NCI-H1417 treated with DMSO at 0.1 percent for 48 hours (cell line): ENCODE results near the gene DLG1.
A peak's percentile ranks its signal among the peaks of the same experiment; 100 is the strongest.

Source experiments
- DNase-seq: peaks from one replicate; lab custom pipeline; 2025; lab: John Stamatoyannopoulos, UW

Gene DLG1

GRCh38 chr3:197317250-197317963, 19.0 kb upstream of the DLG1 start:
- DNase-seq, result no peak

- DNase-seq, result no peak
Measured at GRCh38 chr3:197312431-197312830, 14.0 kb upstream of the DLG1 start.

GRCh38 chr3:197311591-197311990, 13.2 kb upstream of the DLG1 start:
- DNase-seq, result no peak

- no peak for DNase-seq
Measured at GRCh38 chr3:197309528-197310361, 11.3 kb upstream of the DLG1 start.

DNA sequence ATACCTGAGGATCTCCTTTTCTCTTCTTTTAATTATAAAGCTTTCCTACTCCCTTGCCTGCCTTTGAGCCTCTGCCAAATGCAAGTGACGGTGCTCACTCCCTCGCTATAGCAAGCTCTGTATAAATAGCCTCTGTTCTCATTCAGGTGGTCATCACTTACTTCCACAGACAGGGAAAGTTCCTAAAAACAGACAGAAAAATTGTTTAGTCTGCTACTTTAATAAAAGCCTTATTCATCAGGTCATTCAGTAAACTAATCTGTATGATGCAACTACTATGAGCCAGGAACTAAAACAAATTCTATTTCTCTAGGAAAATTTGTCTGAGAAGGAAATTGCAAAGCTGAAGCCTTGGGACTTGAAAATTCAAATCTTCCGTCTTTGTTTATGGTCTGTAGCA, 10.2 kb upstream of the DLG1 start:
- DNase-seq, result no peak

- no peak for DNase-seq
Measured at GRCh38 chr3:197306374-197307086, 8.1 kb upstream of the DLG1 start.

DNA sequence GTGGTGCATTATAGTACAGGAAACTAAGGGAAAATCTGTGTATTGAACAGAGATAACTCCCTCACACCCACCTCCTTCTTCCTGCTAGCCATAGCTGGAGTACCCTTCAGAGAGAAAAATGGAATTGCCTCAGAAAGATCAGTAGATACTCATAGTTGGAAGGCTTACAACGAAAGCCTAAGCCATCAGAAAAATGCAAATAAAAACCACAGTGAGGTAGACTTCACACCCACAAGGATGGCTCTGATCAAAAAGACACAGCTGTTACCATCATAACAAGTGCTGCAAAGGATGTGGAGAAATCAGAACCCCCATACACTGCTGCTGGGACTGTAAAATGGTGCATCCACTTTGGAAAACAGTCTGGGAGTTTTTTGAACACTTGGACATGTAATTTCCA, 7.4 kb upstream of the DLG1 start:
- DNase-seq, result no peak

DNA sequence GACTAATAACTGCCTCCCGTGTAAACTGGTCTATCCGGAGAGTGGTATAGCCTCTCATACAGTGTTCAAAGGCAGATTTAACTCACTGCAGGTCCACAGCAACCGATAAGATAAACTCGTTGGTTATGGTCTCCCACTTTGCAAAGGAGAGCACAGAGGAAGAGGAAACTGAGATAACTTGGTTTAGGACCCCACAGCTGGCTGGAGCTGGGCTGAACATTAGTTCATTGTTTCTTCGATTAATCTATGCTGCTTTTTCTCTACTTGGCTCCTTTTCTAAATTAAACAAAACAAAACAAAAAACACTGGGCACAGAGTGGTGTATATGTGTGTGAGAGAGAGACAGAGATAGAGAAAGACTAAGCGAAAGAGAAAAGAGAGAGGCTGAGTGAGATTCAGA, 5.0 kb upstream of the DLG1 start:
- no peak for DNase-seq

DNA sequence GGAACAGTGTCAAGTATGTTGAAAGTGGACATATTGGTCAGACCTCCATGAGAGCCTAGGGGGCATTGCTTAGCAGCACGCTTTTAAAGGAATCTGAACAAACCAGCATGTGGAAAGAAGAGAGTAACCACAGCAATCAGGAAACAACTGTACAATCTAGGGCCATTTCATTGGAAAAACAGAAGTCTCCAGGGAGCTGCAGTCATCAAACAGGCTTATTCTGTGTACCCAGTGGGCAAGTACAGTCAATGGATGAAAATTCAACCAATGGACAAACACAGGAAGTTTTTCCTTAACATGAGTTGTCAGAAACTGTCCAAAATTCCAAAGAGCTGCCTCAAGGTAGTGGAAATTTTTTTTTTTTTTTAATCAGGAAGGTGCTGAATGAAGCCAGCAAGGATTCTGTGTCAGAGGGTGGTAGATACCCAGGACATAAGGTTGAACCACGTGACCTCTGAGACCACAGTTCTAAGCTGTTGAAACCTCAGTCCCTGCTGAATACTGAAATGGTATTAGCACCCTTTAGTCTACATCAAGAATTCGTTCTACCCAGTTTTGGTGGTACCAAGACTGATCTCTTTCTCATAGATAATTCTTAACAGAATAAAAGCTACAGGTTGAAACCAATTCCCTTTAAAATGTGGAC, 4.4 kb upstream of the DLG1 start:
- no peak for DNase-seq

- DNase-seq, result no peak
Measured at GRCh38 chr3:197302033-197302432, 3.6 kb upstream of the DLG1 start.

DNA sequence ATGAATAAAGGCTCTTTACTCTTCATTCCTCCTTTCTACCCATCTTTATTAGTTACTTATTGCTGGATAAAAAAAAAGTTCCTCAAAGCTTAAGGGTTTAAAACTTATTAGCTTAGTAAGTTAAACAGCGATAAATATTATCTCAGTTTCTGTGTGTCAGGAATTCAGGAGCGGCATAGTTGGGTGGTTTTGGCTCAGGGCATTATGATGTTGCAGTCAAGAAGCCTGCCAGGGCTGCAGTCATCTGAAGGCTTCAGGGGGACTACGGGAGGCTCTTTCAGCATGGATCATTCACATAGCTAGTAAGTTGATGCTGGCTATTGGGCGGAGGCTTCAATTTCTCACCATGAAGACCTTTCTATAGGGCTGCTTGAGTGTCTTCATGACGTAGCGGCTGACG, 1.9 kb upstream of the DLG1 start:
- DNase-seq, result no peak

GRCh38 chr3:197298945-197299854, 788 bp upstream of the DLG1 start:
- DNase-seq, result no peak

DNA sequence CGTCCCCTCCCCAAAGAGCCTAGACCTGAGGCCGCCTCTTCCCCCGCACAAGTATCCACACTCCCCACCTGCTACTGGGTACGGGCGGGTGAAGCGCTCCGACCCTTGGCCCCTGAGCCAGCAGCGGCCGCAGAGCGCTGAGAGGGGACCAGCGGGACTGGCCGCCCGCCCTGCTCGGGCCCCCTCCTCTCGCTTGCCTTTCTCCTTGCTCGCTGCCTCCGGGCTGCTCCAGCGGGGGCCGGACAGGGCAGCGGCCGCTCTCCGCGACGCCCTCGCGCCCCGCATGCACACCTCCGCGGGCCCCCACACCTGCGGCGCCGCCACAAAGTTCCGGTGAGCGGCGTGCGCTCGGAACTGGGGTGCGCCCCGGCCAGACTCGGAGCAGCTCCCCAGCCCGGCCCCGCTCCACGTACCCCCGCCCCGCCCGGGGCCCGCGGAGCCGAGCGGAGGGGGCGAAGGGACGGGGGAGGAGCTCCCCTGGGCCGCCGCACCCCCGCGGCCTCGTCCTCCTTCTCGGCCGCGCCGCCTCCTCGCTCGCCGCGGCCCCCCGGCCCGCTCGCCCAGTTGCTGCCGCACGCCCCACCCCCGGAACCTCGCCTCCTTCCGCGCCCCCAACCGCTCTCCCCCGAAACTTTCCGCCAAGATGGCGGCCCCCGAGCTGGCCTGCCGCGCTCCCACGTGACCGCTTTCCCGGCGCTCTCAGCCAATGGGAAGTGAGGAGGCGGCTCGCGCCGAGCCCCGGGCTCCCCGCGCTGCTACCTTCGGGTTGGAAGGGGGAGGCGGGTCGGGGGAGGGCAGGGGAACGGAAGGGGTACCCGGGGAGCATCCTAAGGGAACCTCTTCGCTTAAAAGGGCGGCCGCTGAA, 704 bp downstream of the DLG1 start:
- peak; percentile 74 for DNase-seq

DNA sequence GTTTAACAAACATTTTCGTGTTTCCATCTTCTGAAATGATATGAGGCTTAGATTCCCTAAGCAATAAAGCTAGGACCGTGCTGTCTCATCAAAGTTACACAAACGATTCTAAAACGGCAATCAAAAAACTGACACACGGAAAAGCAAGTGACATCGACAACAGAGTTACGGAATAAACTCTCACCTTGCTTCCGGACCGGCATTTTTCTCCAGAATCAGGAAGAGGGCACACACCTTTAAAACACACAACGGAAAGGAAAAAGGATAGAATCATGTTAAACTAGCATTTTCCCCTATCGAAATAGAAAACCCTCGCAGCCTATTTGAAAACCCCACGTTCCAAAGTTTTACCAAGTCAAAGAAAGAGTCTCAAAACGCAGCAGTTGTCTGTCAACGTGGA, 1.4 kb downstream of the DLG1 start:
- DNase-seq, result no peak

GRCh38 chr3:197296545-197296944, 1.9 kb downstream of the DLG1 start:
- DNase-seq, result no peak

GRCh38 chr3:197295871-197296270, 2.5 kb downstream of the DLG1 start:
- DNase-seq, result no peak

GRCh38 chr3:197293605-197294237, 4.7 kb downstream of the DLG1 start:
- DNase-seq, result no peak

GRCh38 chr3:197292648-197293047, 5.8 kb downstream of the DLG1 start:
- DNase-seq, result no peak

DNA sequence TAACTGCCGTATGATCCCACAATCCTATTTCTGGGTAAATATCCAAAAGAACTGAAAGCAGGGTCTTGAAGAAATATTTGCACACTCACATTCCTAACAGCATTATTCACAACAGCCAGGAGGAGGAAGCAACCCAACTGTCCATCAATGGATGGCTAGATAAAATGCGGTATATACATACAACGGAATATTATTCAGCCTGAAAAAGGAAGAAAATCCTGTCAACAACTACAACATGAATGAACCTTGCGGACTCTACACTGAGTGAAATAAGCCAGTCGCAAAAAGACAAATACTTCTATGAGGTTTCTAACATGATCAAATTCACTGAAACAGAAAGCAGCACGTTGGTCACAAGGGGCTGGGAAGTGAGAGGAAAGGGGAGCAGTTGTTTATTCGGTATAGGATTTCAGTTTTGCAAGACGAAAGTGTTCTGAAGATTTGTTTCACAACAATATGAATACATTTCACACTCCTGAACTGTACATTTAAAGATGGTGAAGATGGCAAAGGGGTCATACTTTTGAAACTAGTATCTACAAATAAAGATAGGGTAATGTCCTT, 6.2 kb downstream of the DLG1 start:
- no peak for DNase-seq

- no peak for DNase-seq
Measured at GRCh38 chr3:197289726-197290125, 8.7 kb downstream of the DLG1 start.
